Liver (tissue), 9 donors: ENCODE results near the gene FYB1. TPM values are rescaled to one million over a fixed set of nuclear protein-coding genes. Genes with fewer than 3 reads are reported as not detected.

ENCODE experiments used
- DNase-seq: peaks from one replicate; pipeline ENCODE4 v3.0.0-alpha.2; 2017; ENCODE audit warnings: low spot score
- H3K27ac ChIP-seq, 2 donors: one replicate each; pipeline ENCODE4 v1.7.0; 2013; ENCODE audit warnings: inconsistent platforms in 2 of 2, low read length in 2 of 2, control low read depth in 1 of 2, low read depth in 1 of 2, mild to moderate bottlenecking in 1 of 2
- H3K27me3 ChIP-seq, 4 donors: one replicate each; pipeline versions ENCODE4 v1.6.1 to v1.7.0; 2013; ENCODE audit warnings: low read length in 3 of 4, inconsistent platforms in 1 of 4, mild to moderate bottlenecking in 1 of 4, moderate library complexity in 1 of 4; ENCODE audit not compliant: control insufficient read depth in 4 of 4, insufficient read depth in 4 of 4
- H3K36me3 ChIP-seq, 4 donors: one replicate each; pipeline versions ENCODE4 v1.6.1 to v1.7.0; 2013; ENCODE audit warnings: low read length in 3 of 4, mild to moderate bottlenecking in 3 of 4, low read depth in 1 of 4, moderate library complexity in 1 of 4; ENCODE audit not compliant: control insufficient read depth in 4 of 4, insufficient read depth in 3 of 4
- H3K4me1 ChIP-seq, 4 donors: one replicate each; pipeline versions ENCODE4 v1.6.1 to v1.7.0; 2013; ENCODE audit warnings: low read length in 3 of 4, mild to moderate bottlenecking in 3 of 4, moderate library complexity in 1 of 4; ENCODE audit not compliant: control insufficient read depth in 4 of 4, insufficient read depth in 4 of 4
- H3K4me3 ChIP-seq, 3 donors: one replicate each; pipeline versions ENCODE4 v1.6.1 to v1.7.0; 2013; ENCODE audit warnings: low read length in 3 of 3, control low read depth in 1 of 3, low read depth in 1 of 3, mild to moderate bottlenecking in 1 of 3
- H3K9ac ChIP-seq, 2 donors: one replicate each; pipeline ENCODE4 v1.7.0; 2013; ENCODE audit warnings: low read length in 2 of 2, mild to moderate bottlenecking in 2 of 2, moderate library complexity in 2 of 2, control low read depth in 1 of 2, low read depth in 1 of 2
- H3K9me3 ChIP-seq, 4 donors: one replicate each; pipeline versions ENCODE4 v1.6.1 to v1.7.0; 2013; ENCODE audit warnings: low read length in 3 of 4; ENCODE audit not compliant: control insufficient read depth in 4 of 4
- EGR1 ChIP-seq, 2 donors: IDR thresholded peaks; 2 replicates each; pipeline ENCODE4 v1.6.1; 2016 to 2018; ENCODE audit warnings: antibody characterized with exemption in 2 of 2, low read depth in 2 of 2
- FOXA1 ChIP-seq: IDR thresholded peaks from 2 replicates; pipeline ENCODE4 v1.6.1; 2016; ENCODE audit warnings: antibody characterized with exemption
- HNF4G ChIP-seq: IDR thresholded peaks from 2 replicates; pipeline ENCODE4 v1.6.1; 2016; ENCODE audit warnings: antibody characterized with exemption
- MAX ChIP-seq: IDR thresholded peaks from 2 replicates; pipeline ENCODE4 v1.6.1; 2016; ENCODE audit warnings: antibody characterized with exemption
- NR2F2 ChIP-seq: IDR thresholded peaks from 2 replicates; pipeline ENCODE4 v1.6.1; 2016; ENCODE audit warnings: antibody characterized with exemption
- RAD21 ChIP-seq, 2 donors: IDR thresholded peaks; 2 replicates each; pipeline ENCODE4 v1.6.1; 2016; ENCODE audit warnings: antibody characterized with exemption in 2 of 2, mild to moderate bottlenecking in 2 of 2
- REST ChIP-seq: IDR thresholded peaks from 2 replicates; pipeline ENCODE4 v1.6.1; 2016; ENCODE audit warnings: antibody characterized with exemption, mild to moderate bottlenecking
- SP1 ChIP-seq: IDR thresholded peaks from 2 replicates; pipeline ENCODE4 v1.6.1; 2018; ENCODE audit warnings: antibody characterized with exemption, mild to moderate bottlenecking
- TAF1 ChIP-seq: conservative IDR thresholded peaks from 2 replicates; pipeline ENCODE4 v1.6.1; 2016; ENCODE audit warnings: antibody characterized with exemption, mild to moderate bottlenecking
- ZBTB33 ChIP-seq: IDR thresholded peaks from 2 replicates; pipeline ENCODE4 v1.6.1; 2016; ENCODE audit warnings: antibody characterized with exemption
- WGBS: extraction: QIAGEN DNeasy Blood & Tissue Kit; methylation state at CpG from one replicate; pipeline ENCODE4 v1.1.7; 2013; 5-methylcytosine and 5-hydroxymethylcytosine counted together
- polyA plus RNA-seq, 2 donors: library from polyadenylated mRNA; stranded (reverse) in 1 of 2; unstranded in 1 of 2; fragments of 200-250 nt in 1 of 2; fragments of >200 nt in 1 of 2; fragmentation: Nextera tagmentation in 1 of 2; extraction: Ambion mirVana in 1 of 2; gene quantifications; one replicate each; pipeline versions ENCODE4 v1.2.1 to v1.2.3, GENCODE V29; 2013 to 2015
- total RNA-seq, 2 donors: library from RNA; depleted of rRNA; stranded (reverse); fragments of >200 nt; gene quantifications; one replicate each; pipeline ENCODE4 v1.2.3, GENCODE V29; 2014
- donor health status: healthy.
- donor health status: healthy.
- donor health status: healthy.
- donor health status: healthy.
- donor health status: healthy.

Gene FYB1
- total and polyA plus RNA-seq, 4 donors: 2.3 to 14.6 (median 6.9) TPM

- H3K4me1 ChIP-seq: no peaks in the 10 kb centered on the region
- peaks cover 0 to 6% (median 0%) of the 10 kb centered on the region in 4 donors for H3K27me3 ChIP-seq
- DNase-seq: no peak
Observed at GRCh38 chr5:39116344-39117170, 102.8 kb downstream of the FYB1 start.

More at GRCh38 chr5:39116344-39117170, 102.8 kb downstream of the FYB1 start:
- no peak overlapping the region for H3K4me3 ChIP-seq
- H3K36me3 ChIP-seq: no peaks in the 10 kb centered on the region
- no peak overlapping the region for H3K9ac ChIP-seq
- H3K9me3 ChIP-seq: no peaks in the 10 kb centered on the region
- TF ChIP-seq MAX (no peak), NR2F2 (no peak), REST (no peak), SP1 (no peak), TAF1 (no peak), ZBTB33 (no peak), EGR1 (IDR thresholded peaks at IDR 0.05; ENCODE audit: low read depth in 2 of 2) (no peak), RAD21 (IDR thresholded peaks at IDR 0.05) (no peak), FOXA1 (no peak), HNF4G (no peak)
- WGBS: 89% methylated on average over 3 of the region's 3 CpGs
- no peak overlapping the region for H3K27ac ChIP-seq
